ENCODE measurements around the gene ITPRIPL1.

Gene ITPRIPL1

GRCh38 chr2:96347395-96347794 is 22.3 kb downstream of the ITPRIPL1 start:
- no peak for DNase-seq (ENCODE audit: insufficient read length, low spot score)
- no peak for FAIRE-seq
- TF ChIP-seq POU2F2 (IDR thresholded peaks at IDR 0.05; ENCODE audit: low read depth, low read length) (no peak), POLR2A (IDR thresholded peaks at IDR 0.05; ENCODE audit: low read depth, low read length) (no peak), TAF1 (IDR thresholded peaks at IDR 0.05; ENCODE audit: low read depth, low read length) (no peak), POLR2AphosphoS5 (IDR thresholded peaks at IDR 0.05; ENCODE audit: low read depth, low read length) (no peak), SPI1 (IDR thresholded peaks at IDR 0.05; ENCODE audit: low read depth, low read length) (no peak), PAX5 (IDR thresholded peaks at IDR 0.05; ENCODE audit: insufficient read depth, low read length, severe bottlenecking) (no peak)

- no peak for TF ChIP-seq POLR2AphosphoS5 (IDR thresholded peaks at IDR 0.05; ENCODE audit: low read depth, low read length)
- no peak for TF ChIP-seq POU2F2 (IDR thresholded peaks at IDR 0.05; ENCODE audit: low read depth, low read length)
- no peak for TF ChIP-seq POLR2A (IDR thresholded peaks at IDR 0.05; ENCODE audit: low read depth, low read length)
- TF ChIP-seq PAX5 (IDR thresholded peaks at IDR 0.05; ENCODE audit: insufficient read depth, low read length, severe bottlenecking): no peak
- TF ChIP-seq SPI1 (IDR thresholded peaks at IDR 0.05; ENCODE audit: low read depth, low read length): no peak
- no peak for TF ChIP-seq TAF1 (IDR thresholded peaks at IDR 0.05; ENCODE audit: low read depth, low read length)
- DNase-seq (ENCODE audit: insufficient read length, low spot score) (no peak), FAIRE-seq (no peak)
Measured at GRCh38 chr2:96353032-96353561, 28.0 kb downstream of the ITPRIPL1 start.

DNA sequence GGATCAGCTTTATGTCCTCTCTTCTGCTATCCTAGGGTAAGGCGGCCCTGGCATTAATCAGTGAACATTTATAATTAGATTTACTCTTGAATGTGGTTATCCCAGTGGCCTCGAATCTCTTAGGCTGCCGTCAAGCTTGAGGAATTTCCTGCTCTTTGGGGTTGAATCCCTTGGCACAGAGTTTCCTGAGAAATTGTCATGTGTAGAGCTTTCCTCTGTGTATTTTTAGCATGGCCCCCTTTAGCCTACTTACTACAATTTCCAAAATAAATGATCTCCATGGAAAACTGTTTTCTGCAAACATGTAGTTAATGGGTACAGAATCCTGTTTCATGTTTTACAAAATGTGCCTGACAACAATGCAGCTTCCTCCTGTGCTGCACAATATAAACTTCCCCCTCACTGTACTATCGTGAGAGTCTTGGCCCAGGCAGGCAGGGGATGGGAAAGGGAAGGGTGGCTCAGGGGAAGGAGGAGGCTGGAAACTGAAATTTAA is 28.5 kb downstream of the ITPRIPL1 start:
- no peak for FAIRE-seq
- TF ChIP-seq POLR2A (IDR thresholded peaks at IDR 0.05; ENCODE audit: low read depth, low read length): no peak
- TF ChIP-seq TAF1 (IDR thresholded peaks at IDR 0.05; ENCODE audit: low read depth, low read length): no peak

DNA sequence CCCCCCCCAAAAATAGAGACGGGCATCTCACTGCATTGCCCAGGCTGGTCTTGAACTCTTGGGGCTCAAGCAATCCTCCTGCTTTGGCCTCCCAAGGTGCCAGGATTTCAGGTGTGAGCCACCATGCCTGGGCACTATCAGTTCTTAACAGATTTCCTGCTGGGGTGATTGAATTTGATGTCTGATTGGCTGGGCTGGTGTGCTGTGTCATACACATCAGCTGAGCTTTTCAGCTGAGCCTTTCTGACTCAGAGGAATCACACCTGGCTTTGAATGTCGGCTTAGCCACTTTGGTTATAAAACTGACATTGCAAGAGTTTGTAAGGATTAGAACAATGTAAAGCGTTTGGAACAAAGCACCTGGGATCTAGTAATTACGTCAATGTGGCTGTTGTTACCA is 29.4 kb downstream of the ITPRIPL1 start:
- FAIRE-seq: no peak
- no peak for DNase-seq (ENCODE audit: insufficient read length, low spot score)
- TF ChIP-seq POU2F2 (IDR thresholded peaks at IDR 0.05; ENCODE audit: low read depth, low read length) (no peak), SPI1 (IDR thresholded peaks at IDR 0.05; ENCODE audit: low read depth, low read length) (no peak), POLR2A (IDR thresholded peaks at IDR 0.05; ENCODE audit: low read depth, low read length) (no peak), TAF1 (IDR thresholded peaks at IDR 0.05; ENCODE audit: low read depth, low read length) (no peak), PAX5 (IDR thresholded peaks at IDR 0.05; ENCODE audit: insufficient read depth, low read length, severe bottlenecking) (no peak), POLR2AphosphoS5 (IDR thresholded peaks at IDR 0.05; ENCODE audit: low read depth, low read length) (no peak)

More for the DNA sequence above, 28.5 kb downstream of the ITPRIPL1 start:
- no peak for DNase-seq (ENCODE audit: insufficient read length, low spot score)

DNA sequence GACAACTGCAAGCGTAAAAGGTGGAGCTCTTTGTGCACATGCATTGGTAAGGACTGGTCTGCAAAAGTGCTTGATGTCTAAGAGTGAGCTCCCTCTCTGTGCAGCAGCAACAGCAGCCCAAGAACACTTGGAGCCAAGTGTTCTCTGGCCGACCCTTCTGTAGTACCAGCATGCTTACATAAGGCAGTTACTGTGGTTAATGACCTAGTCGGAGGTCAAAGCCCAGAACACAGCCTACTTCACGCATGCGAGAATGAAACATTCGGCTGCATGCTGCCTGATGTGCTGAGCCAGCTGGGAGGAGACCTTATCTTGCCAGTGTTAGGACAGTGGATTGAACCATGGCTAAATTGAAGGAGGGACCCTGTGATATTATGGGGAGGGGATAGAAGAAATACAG is 31.8 kb downstream of the ITPRIPL1 start:
- no peak for FAIRE-seq
- TF ChIP-seq POU2F2 (IDR thresholded peaks at IDR 0.05; ENCODE audit: low read depth, low read length): no peak
- TF ChIP-seq SPI1 (IDR thresholded peaks at IDR 0.05; ENCODE audit: low read depth, low read length): no peak
- TF ChIP-seq POLR2AphosphoS5 (IDR thresholded peaks at IDR 0.05; ENCODE audit: low read depth, low read length): no peak
- TF ChIP-seq PAX5 (IDR thresholded peaks at IDR 0.05; ENCODE audit: insufficient read depth, low read length, severe bottlenecking): no peak
- no peak for TF ChIP-seq POLR2A (IDR thresholded peaks at IDR 0.05; ENCODE audit: low read depth, low read length)
- TF ChIP-seq TAF1 (IDR thresholded peaks at IDR 0.05; ENCODE audit: low read depth, low read length): no peak
- DNase-seq (ENCODE audit: insufficient read length, low spot score): no peak

- DNase-seq (ENCODE audit: insufficient read length, low spot score) (no peak), FAIRE-seq (no peak)
- TF ChIP-seq PAX5 (IDR thresholded peaks at IDR 0.05; ENCODE audit: insufficient read depth, low read length, severe bottlenecking): no peak
- TF ChIP-seq TAF1 (IDR thresholded peaks at IDR 0.05; ENCODE audit: low read depth, low read length): no peak
- TF ChIP-seq SPI1 (IDR thresholded peaks at IDR 0.05; ENCODE audit: low read depth, low read length): no peak
- no peak for TF ChIP-seq POLR2AphosphoS5 (IDR thresholded peaks at IDR 0.05; ENCODE audit: low read depth, low read length)
- TF ChIP-seq POLR2A (IDR thresholded peaks at IDR 0.05; ENCODE audit: low read depth, low read length): no peak
- TF ChIP-seq POU2F2 (IDR thresholded peaks at IDR 0.05; ENCODE audit: low read depth, low read length): no peak
Measured at GRCh38 chr2:96359310-96359709, 34.2 kb downstream of the ITPRIPL1 start.

DNA sequence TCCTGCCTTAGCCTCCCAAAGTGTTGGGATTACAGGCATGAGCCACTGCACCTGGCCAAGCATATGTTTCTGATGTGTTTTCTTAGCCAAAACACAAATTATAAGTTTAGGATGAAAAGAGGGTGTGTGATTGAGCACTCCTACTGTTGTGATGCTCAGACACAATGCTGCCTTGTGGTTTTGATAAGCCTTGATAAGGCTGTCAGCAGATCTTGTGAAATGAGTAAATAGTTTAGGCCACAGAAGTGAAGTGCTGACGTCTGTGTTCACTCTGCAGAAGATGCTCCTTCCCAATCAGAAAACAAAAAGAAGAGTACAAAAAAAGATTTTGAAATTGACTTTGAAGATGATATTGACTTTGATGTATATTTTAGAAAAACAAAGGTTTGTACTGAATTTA is 34.7 kb downstream of the ITPRIPL1 start:
- DNase-seq (ENCODE audit: insufficient read length, low spot score) (no peak), FAIRE-seq (no peak)
- TF ChIP-seq POU2F2 (IDR thresholded peaks at IDR 0.05; ENCODE audit: low read depth, low read length) (no peak), POLR2AphosphoS5 (IDR thresholded peaks at IDR 0.05; ENCODE audit: low read depth, low read length) (no peak), SPI1 (IDR thresholded peaks at IDR 0.05; ENCODE audit: low read depth, low read length) (no peak), TAF1 (IDR thresholded peaks at IDR 0.05; ENCODE audit: low read depth, low read length) (no peak), POLR2A (IDR thresholded peaks at IDR 0.05; ENCODE audit: low read depth, low read length) (no peak), PAX5 (IDR thresholded peaks at IDR 0.05; ENCODE audit: insufficient read depth, low read length, severe bottlenecking) (no peak)

DNA sequence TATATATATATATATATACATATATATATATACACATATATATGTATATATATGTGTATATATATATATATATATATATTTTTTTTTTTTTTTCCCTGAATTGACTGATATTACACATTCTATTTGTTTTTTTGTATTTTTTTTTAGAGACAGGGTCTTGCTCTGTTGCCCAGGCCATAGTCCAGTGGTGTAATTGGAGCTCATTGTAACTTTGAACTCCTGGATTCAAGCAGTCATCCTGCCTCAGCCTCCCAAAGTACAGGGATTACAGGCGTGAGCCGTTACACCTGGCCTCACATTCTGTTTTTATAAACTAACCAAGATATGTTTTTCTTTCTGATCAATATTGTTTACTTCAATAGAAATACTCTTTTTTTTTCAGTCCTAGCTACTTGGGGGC is 36.6 kb downstream of the ITPRIPL1 start:
- TF ChIP-seq POLR2A (IDR thresholded peaks at IDR 0.05; ENCODE audit: low read depth, low read length) (no peak), TAF1 (IDR thresholded peaks at IDR 0.05; ENCODE audit: low read depth, low read length) (no peak), POLR2AphosphoS5 (IDR thresholded peaks at IDR 0.05; ENCODE audit: low read depth, low read length) (no peak), SPI1 (IDR thresholded peaks at IDR 0.05; ENCODE audit: low read depth, low read length) (no peak), PAX5 (IDR thresholded peaks at IDR 0.05; ENCODE audit: insufficient read depth, low read length, severe bottlenecking) (no peak), POU2F2 (IDR thresholded peaks at IDR 0.05; ENCODE audit: low read depth, low read length) (no peak)
- no peak for FAIRE-seq
- no peak for DNase-seq (ENCODE audit: insufficient read length, low spot score)

GRCh38 chr2:96369186-96369585 is 44.1 kb downstream of the ITPRIPL1 start:
- DNase-seq (ENCODE audit: insufficient read length, low spot score): no peak
- FAIRE-seq: no peak
- TF ChIP-seq TAF1 (IDR thresholded peaks at IDR 0.05; ENCODE audit: low read depth, low read length): no peak
- TF ChIP-seq POU2F2 (IDR thresholded peaks at IDR 0.05; ENCODE audit: low read depth, low read length): no peak
- no peak for TF ChIP-seq PAX5 (IDR thresholded peaks at IDR 0.05; ENCODE audit: insufficient read depth, low read length, severe bottlenecking)
- TF ChIP-seq SPI1 (IDR thresholded peaks at IDR 0.05; ENCODE audit: low read depth, low read length): no peak
- TF ChIP-seq POLR2AphosphoS5 (IDR thresholded peaks at IDR 0.05; ENCODE audit: low read depth, low read length): no peak
- no peak for TF ChIP-seq POLR2A (IDR thresholded peaks at IDR 0.05; ENCODE audit: low read depth, low read length)

Measured in GM12891 (cell line).